HepG2 (cell line): ENCODE results near the gene NDE1.

Source experiments
- KAT8 ChIP-seq: IDR thresholded peaks from 2 replicates; pipeline ENCODE4 v1.6.1; 2016; ENCODE audit warnings: missing genetic modification reagents, missing compliant biosample characterization
- MAFK ChIP-seq, 2 experiments: IDR thresholded peaks in 1 of 2; conservative IDR thresholded peaks in 1 of 2; 2 replicates each; pipeline ENCODE4 v1.6.1; 2011; ENCODE audit warnings: improper control_type of control experiment in 2 of 2, low read length in 2 of 2

GRCh38 chr16:15609286-15609649, 40.8 kb upstream of the NDE1 start:
- no peak for TF ChIP-seq KAT8
- TF ChIP-seq MAFK (conservative IDR thresholded peaks at IDR 0.05 in 1 of 2, IDR thresholded peaks at IDR 0.05 in 1 of 2; ENCODE audit: low read length in 2 of 2): no peak
